K562 (cell line): Measurements from ENCODE around the gene ZNF687.

Source experiments
- BHLHE40 ChIP-seq: IDR thresholded peaks from 2 replicates; pipeline ENCODE4 v1.6.1; 2011; ENCODE audit warnings: low read length, improper control_type of control experiment
- BRF2 ChIP-seq: IDR thresholded peaks from 3 replicates; pipeline ENCODE4 v1.6.1; 2011; ENCODE audit warnings: borderline replicate concordance, mild to moderate bottlenecking; ENCODE audit not compliant: insufficient read length, insufficient read depth
- CTCF ChIP-seq, 3 experiments: IDR thresholded peaks in 2 of 3; conservative IDR thresholded peaks in 1 of 3; 2 replicates each; pipeline ENCODE4 v1.5.1; 2011 to 2012; ENCODE audit warnings: low read length in 3 of 3, mild to moderate bottlenecking in 3 of 3, control low read depth in 2 of 3, improper control_type of control experiment in 1 of 3, inconsistent platforms in 1 of 3, low read depth in 1 of 3, mixed read lengths in 1 of 3, moderate library complexity in 1 of 3; ENCODE audit not compliant: insufficient read depth in 2 of 3
- GABPB2 ChIP-seq: fragments of 250-450 bp; sonication (Bioruptor Pico); conservative IDR thresholded peaks from 2 replicates; pipeline ENCODE4 v1.5.1; 2021; ENCODE audit warnings: mild to moderate bottlenecking
- ID3 ChIP-seq, 2 experiments: fragments of 250-450 bp in 1 of 2; fragments of 450-650 bp in 1 of 2; sonication (Bioruptor Pico) in 1 of 2; IDR thresholded peaks; 2 replicates each; pipeline versions ENCODE4 v1.6.1 to v1.8.0; 2016 to 2021; ENCODE audit warnings: mild to moderate bottlenecking in 2 of 2, moderate library complexity in 2 of 2, missing compliant biosample characterization in 1 of 2, missing genetic modification characterization in 1 of 2
- MAFF ChIP-seq: IDR thresholded peaks from 2 replicates; pipeline ENCODE4 v1.6.1; 2012; ENCODE audit warnings: low read length, improper control_type of control experiment
- MTA3 ChIP-seq: fragments of 450-650 bp; formaldehyde crosslinking; IDR thresholded peaks from 2 replicates; pipeline ENCODE4 v1.6.1; 2017; ENCODE audit warnings: mild to moderate bottlenecking, borderline replicate concordance
- PHB2 ChIP-seq: fragments of 450-650 bp; IDR thresholded peaks from 2 replicates; pipeline ENCODE4 v1.6.1; 2017; ENCODE audit warnings: low read depth
- POLR2AphosphoS5 ChIP-seq: IDR thresholded peaks from 2 replicates; pipeline ENCODE4 v1.6.1; 2011; ENCODE audit warnings: mild to moderate bottlenecking, low read depth, low read length, moderate library complexity; ENCODE audit not compliant: control insufficient read depth, insufficient read depth
- RERE ChIP-seq: sonication (generic); formaldehyde crosslinking; IDR thresholded peaks from 2 replicates; pipeline ENCODE4 v1.8.0; 2023; ENCODE audit warnings: missing genetic modification reagents, mild to moderate bottlenecking, borderline replicate concordance
- SAFB2 ChIP-seq: fragments of 200-400 bp; formaldehyde crosslinking; IDR thresholded peaks from 2 replicates; pipeline ENCODE4 v1.6.1; 2018; ENCODE audit warnings: borderline replicate concordance, low read length, low read depth, moderate library complexity; ENCODE audit not compliant: severe bottlenecking
- YY1 ChIP-seq, 3 experiments: IDR thresholded peaks; 2 replicates each; pipeline ENCODE4 v1.6.1; 2011; ENCODE audit warnings: low read length in 2 of 3, mild to moderate bottlenecking in 2 of 3, moderate library complexity in 2 of 3, borderline replicate concordance in 1 of 3, control low read depth in 1 of 3, low read depth in 1 of 3; ENCODE audit not compliant: insufficient read depth in 3 of 3, insufficient replicate concordance in 2 of 3, control insufficient read depth in 1 of 3, insufficient read length in 1 of 3; ENCODE audit errors: extremely low read depth in 1 of 3
- ZNF57 ChIP-seq: fragments of 450-650 bp; formaldehyde crosslinking; IDR thresholded peaks from 2 replicates; pipeline ENCODE4 v1.4.0; 2020; ENCODE audit warnings: mild to moderate bottlenecking, moderate library complexity

GRCh38 chr1:151246786-151247185 is 35.3 kb upstream of the ZNF687 start:
- TF ChIP-seq SAFB2 (no peak), MAFF (no peak), RERE (CRISPR knock-in tag) (no peak), YY1 (IDR thresholded peaks at IDR 0.05; ENCODE audit: borderline replicate concordance in 1 of 3, control insufficient read depth in 1 of 3, extremely low read depth in 1 of 3, insufficient read depth in 3 of 3, insufficient read length in 1 of 3, insufficient replicate concordance in 2 of 3, low read depth in 1 of 3, low read length in 2 of 3) (no peak), MTA3 (no peak), POLR2AphosphoS5 (no peak), GABPB2 (no peak), BHLHE40 (no peak), BRF2 (no peak), ZNF57 (CRISPR knock-in tag) (no peak), PHB2 (no peak), ID3 (CRISPR knock-in tag; IDR thresholded peaks at IDR 0.05) (no peak), ID3 (tag; IDR thresholded peaks at IDR 0.05) (no peak), CTCF (IDR thresholded peaks at IDR 0.05 in 2 of 3, conservative IDR thresholded peaks at IDR 0.05 in 1 of 3; ENCODE audit: insufficient read depth in 2 of 3, low read depth in 1 of 3, low read length in 3 of 3) (no peak)
